Endothelial cell of umbilical vein (primary cell): ENCODE results near the gene CELSR1.

Source experiments
- CTCF ChIP-seq, 2 donors: IDR thresholded peaks; 1 replicate in 1 of 2; 2 replicates in 1 of 2; pipeline ENCODE4 v1.5.1; 2011; ENCODE audit warnings: low read length in 2 of 2, mild to moderate bottlenecking in 2 of 2, moderate library complexity in 2 of 2, control low read depth in 1 of 2, inconsistent platforms in 1 of 2, low read depth in 1 of 2; ENCODE audit not compliant: insufficient read depth in 1 of 2; ENCODE audit errors: extremely low read depth in 1 of 2
- EZH2 ChIP-seq: IDR thresholded peaks from 2 replicates; pipeline ENCODE4 v1.6.1; 2012; ENCODE audit warnings: borderline replicate concordance, low read depth, mild to moderate bottlenecking, moderate library complexity, low read length, inconsistent platforms; ENCODE audit not compliant: severe bottlenecking
- MAX ChIP-seq: IDR thresholded peaks from 2 replicates; pipeline ENCODE4 v1.6.1; 2011; ENCODE audit not compliant: insufficient read depth, insufficient read length
- POLR2A ChIP-seq: IDR thresholded peaks from 2 replicates; pipeline ENCODE4 v1.6.1; 2012; ENCODE audit warnings: low read depth, mild to moderate bottlenecking, control low read depth, low read length
- POLR2AphosphoS5 ChIP-seq: IDR thresholded peaks from 2 replicates; pipeline ENCODE4 v1.6.1; 2012; ENCODE audit warnings: low read depth, mild to moderate bottlenecking, control low read depth, low read length, moderate library complexity; ENCODE audit not compliant: insufficient read depth

GRCh38 chr22:46480396-46480795 is 57.0 kb downstream of the CELSR1 start:
- TF ChIP-seq CTCF (IDR thresholded peaks at IDR 0.05; ENCODE audit: extremely low read depth in 1 of 2, insufficient read depth in 1 of 2, low read depth in 1 of 2, low read length in 2 of 2) (no peak), MAX (no peak), POLR2A (no peak), EZH2 (no peak), POLR2AphosphoS5 (no peak)
